Ascending aorta (tissue), 2 donors: ENCODE data around the gene CELSR3. TPM values are rescaled to one million over a fixed set of nuclear protein-coding genes. Genes with fewer than 3 reads are reported as not detected.

Experiments used
- DNase-seq, 2 donors: peaks; one replicate each; pipeline ENCODE4 v3.0.0-alpha.2; 2019; ENCODE audit warnings: low spot score in 2 of 2
- H3K27ac ChIP-seq, 2 donors: fragments of 200-600 bp; sonication (generic); one replicate each; pipeline ENCODE4 v1.5.1; 2016 to 2017; ENCODE audit warnings: mild to moderate bottlenecking in 1 of 2
- H3K27me3 ChIP-seq: fragments of 200-600 bp; sonication (generic); one replicate; pipeline ENCODE4 v1.5.1; 2017
- H3K36me3 ChIP-seq, 2 donors: fragments of 200-600 bp; sonication (generic); one replicate each; pipeline ENCODE4 v1.5.1; 2016
- H3K4me1 ChIP-seq, 2 donors: fragments of 200-600 bp; sonication (generic); one replicate each; pipeline ENCODE4 v1.5.1; 2016 to 2017; ENCODE audit warnings: mild to moderate bottlenecking in 1 of 2
- H3K4me3 ChIP-seq, 2 donors: fragments of 200-600 bp; sonication (generic); one replicate each; pipeline ENCODE4 v1.5.1; 2016 to 2017; ENCODE audit warnings: mild to moderate bottlenecking in 1 of 2
- H3K9me3 ChIP-seq, 2 donors: fragments of 200-600 bp; sonication (generic); one replicate each; pipeline ENCODE4 v1.5.1; 2016
- intact Hi-C: fragments of 100-400 bp; cut with DNase I; formaldehyde crosslinking; loops from one replicate; pipeline ENCODE4 v1.15.1; 2023
- total RNA-seq: library from RNA; depleted of rRNA; stranded (reverse); fragments of >200 nt; gene quantifications from one replicate; pipeline ENCODE4 v1.1.0, GENCODE V29; 2016
- TF ChIP-seq, protein P1 (sequence below), 3 experiments: fragments of 200-600 bp in 2 of 3; fragments of 450-650 bp in 1 of 3; sonication (generic) in 2 of 3; IDR thresholded peaks; one replicate each; pipeline ENCODE4 v1.5.1; 2016 to 2019; ENCODE audit warnings: antibody characterized with exemption in 3 of 3, mild to moderate bottlenecking in 1 of 3, moderate library complexity in 1 of 3

CELSR3 gene
- total RNA-seq, 1 donor from 2014 or later = 2.6 TPM

DNA sequence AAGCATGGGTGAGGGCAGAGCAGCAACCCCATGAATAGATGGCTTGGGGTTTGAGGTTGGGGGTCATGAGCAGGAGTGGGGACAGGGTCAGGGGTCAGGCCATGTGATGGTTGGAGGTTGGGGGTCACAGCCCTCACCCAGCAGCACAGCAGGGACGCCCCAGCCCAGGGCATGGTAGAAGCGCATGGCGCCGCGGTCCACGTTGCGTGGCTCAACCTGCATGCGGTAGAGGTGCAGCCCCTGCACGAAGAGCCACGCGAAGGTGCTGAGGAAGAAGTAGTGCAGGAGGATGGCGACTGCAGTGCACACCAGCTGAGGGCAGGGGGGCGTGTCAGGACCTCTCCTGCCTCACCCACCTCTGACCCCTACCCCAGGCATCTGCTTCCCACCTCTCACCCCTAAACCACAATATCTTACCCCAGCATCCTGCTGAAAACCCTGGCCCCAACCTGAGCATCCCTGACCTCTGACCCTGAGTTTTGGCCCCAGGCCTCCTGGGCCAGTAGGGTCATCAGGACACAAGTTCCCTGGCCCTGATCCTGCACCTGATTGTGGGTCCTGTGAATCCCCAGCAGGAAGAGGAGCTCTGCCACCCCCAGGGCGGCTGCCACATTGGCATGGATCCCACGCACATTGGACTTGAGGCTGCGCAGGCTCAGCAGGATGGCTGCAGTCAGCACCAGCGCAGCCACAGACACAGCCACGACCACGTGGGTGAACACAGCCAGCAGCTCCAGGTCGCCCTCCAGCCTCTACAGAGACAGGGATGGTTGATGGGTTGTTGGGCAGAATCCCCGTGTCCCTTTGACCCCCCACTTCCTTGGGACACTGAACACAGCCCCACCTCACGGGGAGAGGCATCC, 17.6 kb downstream of the CELSR3 start:
- TF ChIP-seq, protein P1, sequence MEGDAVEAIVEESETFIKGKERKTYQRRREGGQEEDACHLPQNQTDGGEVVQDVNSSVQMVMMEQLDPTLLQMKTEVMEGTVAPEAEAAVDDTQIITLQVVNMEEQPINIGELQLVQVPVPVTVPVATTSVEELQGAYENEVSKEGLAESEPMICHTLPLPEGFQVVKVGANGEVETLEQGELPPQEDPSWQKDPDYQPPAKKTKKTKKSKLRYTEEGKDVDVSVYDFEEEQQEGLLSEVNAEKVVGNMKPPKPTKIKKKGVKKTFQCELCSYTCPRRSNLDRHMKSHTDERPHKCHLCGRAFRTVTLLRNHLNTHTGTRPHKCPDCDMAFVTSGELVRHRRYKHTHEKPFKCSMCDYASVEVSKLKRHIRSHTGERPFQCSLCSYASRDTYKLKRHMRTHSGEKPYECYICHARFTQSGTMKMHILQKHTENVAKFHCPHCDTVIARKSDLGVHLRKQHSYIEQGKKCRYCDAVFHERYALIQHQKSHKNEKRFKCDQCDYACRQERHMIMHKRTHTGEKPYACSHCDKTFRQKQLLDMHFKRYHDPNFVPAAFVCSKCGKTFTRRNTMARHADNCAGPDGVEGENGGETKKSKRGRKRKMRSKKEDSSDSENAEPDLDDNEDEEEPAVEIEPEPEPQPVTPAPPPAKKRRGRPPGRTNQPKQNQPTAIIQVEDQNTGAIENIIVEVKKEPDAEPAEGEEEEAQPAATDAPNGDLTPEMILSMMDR (IDR thresholded peaks at IDR 0.05) = no peak
- Histone ChIP-seq H3K9me3 (no peaks in the 10 kb centered on the region), H3K27me3 (no peaks in the 10 kb centered on the region), H3K27ac (no peak overlapping the region), H3K36me3 (no peaks in the 10 kb centered on the region), H3K4me3 (no peak overlapping the region), H3K4me1 (no peaks in the 10 kb centered on the region)
- intact Hi-C loops = no loop called here
- no peak for DNase-seq

DNA sequence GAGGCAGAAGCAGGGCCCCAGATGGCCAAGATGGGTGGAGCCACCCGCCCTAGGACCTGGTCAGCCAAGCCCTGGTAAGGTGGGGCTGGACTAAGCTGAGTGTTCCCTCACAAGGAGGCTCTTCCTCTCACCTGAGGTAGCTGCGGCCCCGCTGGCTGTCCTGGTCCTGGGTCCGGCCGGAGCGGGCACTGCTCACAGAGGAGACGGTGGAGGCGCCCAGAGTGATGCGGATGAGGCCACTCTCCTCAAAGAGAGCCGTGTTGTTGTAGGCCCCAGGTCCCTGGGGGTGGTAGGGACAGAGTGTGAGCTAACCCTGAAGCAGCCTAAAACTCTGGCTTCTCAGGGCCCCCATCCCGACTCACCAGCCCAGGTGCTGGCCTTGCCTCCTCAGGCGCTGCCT, 20.1 kb downstream of the CELSR3 start:
- Histone ChIP-seq H3K9me3 (no peaks in the 10 kb centered on the region), H3K27me3 (no peaks in the 10 kb centered on the region), H3K4me3 (no peak overlapping the region), H3K27ac (no peak overlapping the region), H3K4me1 (no peaks in the 10 kb centered on the region), H3K36me3 (no peaks in the 10 kb centered on the region)
- TF ChIP-seq, protein P1 (IDR thresholded peaks at IDR 0.05) = no peak
- intact Hi-C loops = no loop called here
- no peak for DNase-seq

DNA sequence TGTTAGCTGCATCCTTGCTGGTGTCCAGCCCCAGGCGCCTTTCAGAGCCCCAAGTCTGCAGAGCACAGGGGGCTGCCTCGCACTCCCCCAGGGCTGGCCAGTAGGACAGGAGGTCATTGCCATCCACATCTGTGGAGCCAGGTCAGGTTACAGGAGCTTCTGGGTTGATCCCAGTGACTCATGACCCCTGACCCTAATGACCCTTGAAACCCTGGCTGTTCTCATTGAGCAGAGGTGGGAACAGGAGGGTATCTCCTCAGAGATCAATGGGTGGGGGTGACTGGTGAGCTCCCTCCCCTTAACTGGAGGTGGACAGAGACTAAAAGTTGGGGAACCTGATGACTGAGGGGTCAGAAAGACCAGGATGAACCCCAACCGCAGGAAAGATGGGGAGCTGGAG, 21.3 kb downstream of the CELSR3 start:
- Histone ChIP-seq H3K4me3 (no peak overlapping the region), H3K27ac (no peak overlapping the region), H3K27me3 (no peaks in the 10 kb centered on the region), H3K9me3 (no peaks in the 10 kb centered on the region), H3K4me1 (no peaks in the 10 kb centered on the region), H3K36me3 (no peaks in the 10 kb centered on the region)
- TF ChIP-seq, protein P1 (IDR thresholded peaks at IDR 0.05) = no peak
- intact Hi-C loops = no loop called here
- DNase-seq = no peak

DNA sequence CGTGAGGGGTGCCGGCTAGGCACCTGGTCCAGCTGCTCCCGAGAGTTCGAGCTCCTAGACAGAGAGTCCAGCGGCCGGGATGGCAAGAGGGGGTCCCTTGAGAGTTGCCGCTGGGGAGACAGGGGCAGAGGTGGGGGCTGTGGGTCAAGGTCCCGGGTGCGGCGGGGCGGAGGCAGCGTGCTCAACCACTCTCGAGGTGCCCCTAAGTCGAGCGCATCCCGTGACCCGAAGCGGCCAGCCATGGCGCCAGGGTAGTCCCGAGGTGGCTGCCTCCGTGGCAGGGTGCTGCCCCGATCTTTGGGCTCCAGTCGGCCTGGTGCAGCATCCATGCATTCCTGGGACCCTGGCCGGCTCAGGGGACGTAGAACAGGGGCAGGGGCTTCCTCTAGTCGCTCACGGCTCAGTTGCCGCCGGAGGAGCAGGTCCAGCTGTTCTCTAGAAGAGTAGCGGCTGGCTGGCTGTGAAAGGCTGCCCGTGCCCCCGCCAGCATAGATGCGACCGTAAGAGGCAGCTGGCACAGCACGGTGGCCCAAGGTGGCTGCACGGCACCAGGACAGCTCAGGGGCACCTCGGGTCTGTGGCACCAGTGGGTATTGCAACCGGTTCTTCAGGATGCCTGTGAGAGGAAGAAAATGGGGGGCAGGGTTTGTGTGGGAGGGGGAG, 22.6 kb downstream of the CELSR3 start:
- Histone ChIP-seq H3K9me3 (no peaks in the 10 kb centered on the region), H3K4me3 (no peak overlapping the region), H3K27ac (no peak overlapping the region), H3K4me1 (peaks cover 0 to 7% of the 10 kb centered on the region in 2 donors), H3K36me3 (no peaks in the 10 kb centered on the region), H3K27me3 (no peaks in the 10 kb centered on the region)
- no peak for DNase-seq
- TF ChIP-seq, protein P1 (IDR thresholded peaks at IDR 0.05) = no peak
- intact Hi-C loops = loop anchor here (5.0 to 10.0 kb wide), 3 partner anchors 43 to 165 kb away; partner anchors contain the start of gene COL7A1

DNA sequence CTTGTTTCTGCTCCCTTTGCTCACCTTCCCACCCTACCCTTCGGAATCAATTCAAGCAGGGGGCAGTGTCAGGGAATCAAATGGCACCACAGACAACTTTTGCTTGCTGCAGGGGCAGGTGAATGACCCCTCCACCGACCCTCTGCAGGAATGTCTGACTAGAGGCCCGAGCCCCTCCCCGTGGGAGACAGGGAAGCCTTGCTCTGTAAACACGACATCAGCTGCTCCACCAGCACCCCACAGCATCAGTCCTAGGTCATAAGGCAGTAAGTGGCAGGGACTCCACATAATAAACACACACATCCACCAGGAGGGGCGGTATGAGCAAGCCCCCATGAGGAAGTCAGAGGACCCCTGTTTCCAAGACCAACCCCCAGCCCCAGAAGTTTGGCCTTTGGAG, 25.4 kb downstream of the CELSR3 start:
- peaks cover 9 to 11% of the 10 kb centered on the region in 2 donors for H3K36me3 ChIP-seq
- TF ChIP-seq, protein P1 (IDR thresholded peaks at IDR 0.05) = no peak
- H3K27ac ChIP-seq = no peak overlapping the region
- H3K4me3 ChIP-seq = no peak overlapping the region
- no peak for DNase-seq
- peaks cover 0 to 22% of the 10 kb centered on the region in 2 donors for H3K4me1 ChIP-seq
- no peaks in the 10 kb centered on the region for H3K27me3 ChIP-seq
- intact Hi-C loops = loop anchor here (5.0 to 10.0 kb wide), 3 partner anchors 40 to 163 kb away; partner anchors contain the start of gene COL7A1
- H3K9me3 ChIP-seq = no peaks in the 10 kb centered on the region
